GM18870 (cell line): ENCODE data around the gene ALKBH7.

Experiments used
- ATAC-seq: cut with Tn5 transposase; IDR thresholded peaks from one replicate; pipeline ENCODE4 v1.9.1; 2021; ENCODE audit warnings: moderate library complexity; ENCODE audit not compliant: unreplicated experiment

The ALKBH7 gene

GRCh38 chr19:6423499-6424194, 51.1 kb downstream of the ALKBH7 start:
- no peak for ATAC-seq

GRCh38 chr19:6424195-6424938, 51.8 kb downstream of the ALKBH7 start, which contains the start of gene KHSRP:
TSS of gene KHSRP (minus strand) at chr19:6424811. CDS start at chr19:6424701, 110 bp downstream.
- ATAC-seq, result no peak
